BE2C (cell line): Measurements from ENCODE around the gene PELI3.

Experiments
- DNase-seq: peaks from one replicate; pipeline ENCODE4 v3.0.0-alpha.2; 2020
- H3K27me3 ChIP-seq: fragments of 250-450 bp; sonication (Bioruptor Pico); 2 replicates; pipeline ENCODE4 v1.5.1; 2020; ENCODE audit warnings: mild to moderate bottlenecking
- H3K36me3 ChIP-seq: fragments of 250-450 bp; sonication (Bioruptor Pico); 2 replicates; pipeline ENCODE4 v1.5.1; 2020; ENCODE audit warnings: mild to moderate bottlenecking
- H3K4me1 ChIP-seq: fragments of 250-450 bp; sonication (Bioruptor Pico); 2 replicates; pipeline ENCODE4 v1.5.1; 2020
- H3K4me3 ChIP-seq: 2 replicates; pipeline ENCODE4 v1.5.1; 2011; ENCODE audit warnings: low read depth, low read length
- H3K9me3 ChIP-seq: fragments of 250-450 bp; sonication (Bioruptor Pico); 2 replicates; pipeline ENCODE4 v1.5.1; 2020
- TF ChIP-seq, protein P1 (sequence below): IDR thresholded peaks from 2 replicates; pipeline ENCODE4 v1.5.1; 2012; ENCODE audit warnings: mild to moderate bottlenecking, low read depth, low read length

Gene PELI3

DNA sequence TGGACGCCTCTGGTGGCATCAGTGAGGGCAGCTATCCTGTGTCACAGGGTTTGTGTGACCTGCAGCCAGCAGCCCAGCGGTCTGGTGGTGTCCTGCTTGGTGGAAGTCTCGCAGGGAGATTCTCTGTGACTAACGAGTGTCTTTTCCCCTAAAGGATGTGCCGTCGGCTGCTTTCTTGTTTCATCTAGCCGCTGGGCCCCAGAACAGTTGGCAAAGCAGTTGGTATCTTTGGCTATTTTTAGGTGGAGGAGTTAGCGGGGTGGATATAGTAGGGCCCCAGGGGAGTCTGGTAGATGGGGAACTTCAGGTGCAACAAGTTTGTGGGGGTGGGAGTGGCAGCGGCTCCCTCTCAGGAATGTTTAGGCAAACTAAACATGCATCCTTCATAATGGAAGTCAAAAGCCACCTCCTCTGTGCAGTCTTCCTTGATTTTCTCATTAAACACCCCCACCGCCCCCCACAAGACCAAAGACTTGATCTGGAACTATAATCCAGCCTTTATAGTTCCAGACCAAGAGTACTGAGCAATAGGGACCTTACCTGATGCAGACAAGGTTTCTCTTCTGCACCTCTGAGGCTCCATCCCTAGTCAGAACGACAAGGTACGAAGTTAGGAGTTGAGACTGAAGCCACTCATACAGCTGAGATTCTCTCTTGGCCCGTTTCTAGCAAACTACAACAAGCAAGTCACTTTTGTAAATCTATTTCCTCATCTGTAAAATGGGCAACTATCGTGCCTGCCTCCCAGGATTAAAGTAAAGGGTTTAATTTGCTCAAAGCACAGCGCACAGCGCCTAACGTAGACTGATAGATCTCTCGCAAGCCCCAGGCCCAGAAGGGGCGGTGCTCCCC, 1.1 kb upstream of the PELI3 start:
- Histone ChIP-seq H3K27me3 (no peaks in the 10 kb centered on the region), H3K9me3 (no peaks in the 10 kb centered on the region; the same call in 1 of the 2 replicates), H3K36me3 (no peaks in the 10 kb centered on the region), H3K4me1 (no peaks in the 10 kb centered on the region; the same call in 1 of the 2 replicates), H3K4me3 (0 out of 2 replicates have a peak overlapping the region, but pooled peaks have one; percentile 66)
- TF ChIP-seq, protein P1, sequence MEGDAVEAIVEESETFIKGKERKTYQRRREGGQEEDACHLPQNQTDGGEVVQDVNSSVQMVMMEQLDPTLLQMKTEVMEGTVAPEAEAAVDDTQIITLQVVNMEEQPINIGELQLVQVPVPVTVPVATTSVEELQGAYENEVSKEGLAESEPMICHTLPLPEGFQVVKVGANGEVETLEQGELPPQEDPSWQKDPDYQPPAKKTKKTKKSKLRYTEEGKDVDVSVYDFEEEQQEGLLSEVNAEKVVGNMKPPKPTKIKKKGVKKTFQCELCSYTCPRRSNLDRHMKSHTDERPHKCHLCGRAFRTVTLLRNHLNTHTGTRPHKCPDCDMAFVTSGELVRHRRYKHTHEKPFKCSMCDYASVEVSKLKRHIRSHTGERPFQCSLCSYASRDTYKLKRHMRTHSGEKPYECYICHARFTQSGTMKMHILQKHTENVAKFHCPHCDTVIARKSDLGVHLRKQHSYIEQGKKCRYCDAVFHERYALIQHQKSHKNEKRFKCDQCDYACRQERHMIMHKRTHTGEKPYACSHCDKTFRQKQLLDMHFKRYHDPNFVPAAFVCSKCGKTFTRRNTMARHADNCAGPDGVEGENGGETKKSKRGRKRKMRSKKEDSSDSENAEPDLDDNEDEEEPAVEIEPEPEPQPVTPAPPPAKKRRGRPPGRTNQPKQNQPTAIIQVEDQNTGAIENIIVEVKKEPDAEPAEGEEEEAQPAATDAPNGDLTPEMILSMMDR = no peak
- no peak for DNase-seq

DNA sequence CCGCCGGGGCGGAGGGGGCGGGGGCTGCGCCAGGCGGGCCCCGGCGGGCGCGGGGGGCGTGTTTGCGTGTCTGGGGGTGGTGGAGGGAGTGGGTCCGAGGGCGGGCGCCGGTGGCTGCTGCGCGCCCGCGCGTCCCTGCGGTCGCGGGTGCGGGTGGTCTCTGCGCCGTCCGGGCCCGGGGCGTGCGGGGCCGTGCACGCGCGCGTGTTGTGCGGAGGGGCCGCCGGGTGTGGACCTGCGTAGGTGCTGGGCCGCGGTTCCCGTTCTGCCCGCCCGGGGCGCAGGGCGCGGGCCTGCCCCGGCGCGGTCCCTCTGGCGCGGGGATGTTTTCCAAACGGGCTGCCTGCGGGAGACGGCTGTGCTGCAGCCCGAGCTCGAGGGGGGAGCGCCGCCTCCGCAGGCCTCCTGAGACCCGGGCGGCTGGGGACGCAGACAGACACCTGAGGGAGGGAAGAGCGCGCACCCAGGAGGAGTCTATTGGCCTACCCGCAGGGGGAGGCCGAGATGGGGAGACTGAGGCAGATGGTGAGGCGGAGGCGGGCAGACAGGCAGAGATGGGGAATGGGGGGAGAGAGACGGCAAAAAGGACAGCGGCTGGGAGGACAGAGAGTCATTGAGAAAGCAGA, 442 bp downstream of the PELI3 start:
- H3K36me3 ChIP-seq = no peaks in the 10 kb centered on the region
- TF ChIP-seq, protein P1 = no peak
- H3K27me3 ChIP-seq = no peaks in the 10 kb centered on the region
- H3K4me1 ChIP-seq = no peaks in the 10 kb centered on the region; the same call in 1 of the 2 replicates
- DNase-seq = no peak
- peak overlapping the region; percentile 67 for H3K4me3 ChIP-seq
- H3K9me3 ChIP-seq = no peaks in the 10 kb centered on the region

GRCh38 chr11:66467756-66468155, 1.1 kb downstream of the PELI3 start:
- TF ChIP-seq, protein P1 = no peak
- Histone ChIP-seq H3K36me3 (no peaks in the 10 kb centered on the region; the same call in 1 of the 2 replicates), H3K4me1 (no peaks in the 10 kb centered on the region; the same call in 1 of the 2 replicates), H3K4me3 (peak overlapping the region; percentile 67), H3K27me3 (no peaks in the 10 kb centered on the region), H3K9me3 (no peaks in the 10 kb centered on the region)
- no peak for DNase-seq

DNA sequence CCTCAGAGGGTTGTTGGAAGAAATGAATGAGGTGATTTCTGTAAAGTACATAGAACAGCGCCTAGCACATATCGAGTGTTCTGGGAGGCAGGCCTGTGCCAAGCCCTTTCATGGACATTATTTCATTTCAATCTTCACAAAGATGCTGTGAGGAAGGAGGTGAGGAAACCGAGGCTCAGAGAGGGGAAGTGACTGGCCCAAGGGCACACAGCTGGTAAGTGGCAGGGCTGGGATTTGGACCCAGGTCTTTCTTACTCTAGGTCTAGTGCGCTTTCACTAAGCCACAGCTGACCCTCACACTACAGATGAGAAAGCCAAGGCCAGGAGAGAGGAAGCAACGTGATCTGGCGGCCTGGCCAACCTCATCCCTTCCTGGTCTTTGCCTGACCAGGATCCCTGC, 2.0 kb downstream of the PELI3 start:
- H3K4me3 ChIP-seq = no peak overlapping the region
- H3K27me3 ChIP-seq = no peaks in the 10 kb centered on the region
- DNase-seq = no peak
- H3K4me1 ChIP-seq = no peaks in the 10 kb centered on the region; the same call in 1 of the 2 replicates
- TF ChIP-seq, protein P1 = no peak
- H3K9me3 ChIP-seq = no peaks in the 10 kb centered on the region
- no peaks in the 10 kb centered on the region; the same call in 1 of the 2 replicates for H3K36me3 ChIP-seq

DNA sequence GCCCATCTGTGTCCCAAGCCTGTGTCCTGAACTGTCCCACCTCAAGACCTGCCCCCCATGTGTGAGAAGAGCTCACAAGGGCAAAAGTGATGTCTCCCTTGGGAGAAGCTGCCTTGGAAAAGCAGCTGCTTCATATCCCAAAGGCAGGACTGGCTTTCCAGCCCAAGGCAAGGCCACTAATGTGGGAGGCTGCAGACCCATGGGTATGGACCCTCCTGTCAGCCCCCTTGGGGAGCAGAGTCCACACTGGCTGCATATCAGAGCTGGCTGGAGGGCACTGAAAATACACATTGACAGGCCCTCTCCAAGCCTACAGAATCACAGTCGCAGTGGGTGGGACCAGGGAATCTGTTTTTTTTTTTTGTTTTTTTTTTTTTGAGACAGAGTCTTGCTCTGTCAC, 2.7 kb downstream of the PELI3 start:
- H3K4me3 ChIP-seq = no peak overlapping the region
- H3K36me3 ChIP-seq = no peaks in the 10 kb centered on the region; the same call in 1 of the 2 replicates
- TF ChIP-seq, protein P1 = no peak
- H3K27me3 ChIP-seq = no peaks in the 10 kb centered on the region
- DNase-seq = no peak
- no peaks in the 10 kb centered on the region; the same call in 1 of the 2 replicates for H3K4me1 ChIP-seq
- no peaks in the 10 kb centered on the region for H3K9me3 ChIP-seq
